ENCODE measurements around the gene LNX2. TPM values are rescaled to one million over a fixed set of nuclear protein-coding genes. Genes with fewer than 3 reads are reported as not detected.
A peak's percentile ranks its signal among the peaks of the same experiment; 100 is the strongest.

Gene LNX2
- polyA plus RNA-seq, 1 donor (not counting 4 experiments of a cell fraction or from before 2014, with no cell fraction given), result 17.0 TPM

DNA sequence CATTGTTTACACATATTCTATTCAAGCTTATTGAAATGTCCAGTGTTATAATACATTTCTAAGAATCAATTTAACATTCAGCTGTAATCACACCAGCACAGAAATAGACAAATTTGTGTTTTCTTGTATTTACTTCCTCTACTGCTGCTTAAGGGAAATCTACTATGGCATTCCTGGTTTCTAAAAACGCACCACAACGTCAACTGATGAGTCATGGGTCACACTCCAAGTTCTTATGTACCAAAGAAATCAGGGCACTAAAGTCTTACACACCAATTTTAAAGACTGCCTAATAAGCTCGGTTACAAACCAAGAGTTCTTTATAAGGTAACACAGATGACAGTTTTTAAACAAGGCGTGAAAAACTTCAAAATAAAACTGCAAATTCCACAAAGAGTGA is 13.2 kb downstream of the LNX2 start:
- dilution Hi-C loops (cut with MboI; ENCODE audit: extremely low pct_ligation_motif_present, low sequenced_read_pairs), result no loop called here
- no peak overlapping the region for H3K4me3 ChIP-seq (ENCODE audit: control insufficient read depth in 2 of 3, extremely low read depth in 1 of 3, insufficient read depth in 2 of 3, low read depth in 1 of 3, low read length in 3 of 3)
- DNase-seq (ENCODE audit: low read depth, low spot score), result no peak
- H2AFZ ChIP-seq (ENCODE audit: control insufficient read depth, low read length), result no peak overlapping the region
- TF ChIP-seq, protein P1, sequence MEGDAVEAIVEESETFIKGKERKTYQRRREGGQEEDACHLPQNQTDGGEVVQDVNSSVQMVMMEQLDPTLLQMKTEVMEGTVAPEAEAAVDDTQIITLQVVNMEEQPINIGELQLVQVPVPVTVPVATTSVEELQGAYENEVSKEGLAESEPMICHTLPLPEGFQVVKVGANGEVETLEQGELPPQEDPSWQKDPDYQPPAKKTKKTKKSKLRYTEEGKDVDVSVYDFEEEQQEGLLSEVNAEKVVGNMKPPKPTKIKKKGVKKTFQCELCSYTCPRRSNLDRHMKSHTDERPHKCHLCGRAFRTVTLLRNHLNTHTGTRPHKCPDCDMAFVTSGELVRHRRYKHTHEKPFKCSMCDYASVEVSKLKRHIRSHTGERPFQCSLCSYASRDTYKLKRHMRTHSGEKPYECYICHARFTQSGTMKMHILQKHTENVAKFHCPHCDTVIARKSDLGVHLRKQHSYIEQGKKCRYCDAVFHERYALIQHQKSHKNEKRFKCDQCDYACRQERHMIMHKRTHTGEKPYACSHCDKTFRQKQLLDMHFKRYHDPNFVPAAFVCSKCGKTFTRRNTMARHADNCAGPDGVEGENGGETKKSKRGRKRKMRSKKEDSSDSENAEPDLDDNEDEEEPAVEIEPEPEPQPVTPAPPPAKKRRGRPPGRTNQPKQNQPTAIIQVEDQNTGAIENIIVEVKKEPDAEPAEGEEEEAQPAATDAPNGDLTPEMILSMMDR (optimal IDR thresholded peaks at IDR 0.05 in 1 of 3, IDR thresholded peaks at IDR 0.05 in 1 of 3, conservative IDR thresholded peaks at IDR 0.05 in 1 of 3; ENCODE audit: extremely low read depth in 1 of 3, insufficient read depth in 2 of 3, low read length in 3 of 3), result no peak
- TF ChIP-seq EZH2 (IDR thresholded peaks at IDR 0.05; ENCODE audit: low read length), result no peak
- H3K9me1 ChIP-seq (ENCODE audit: control insufficient read depth, extremely low read depth, insufficient read depth, low read length), result no peaks in the 10 kb centered on the region
- H4K20me1 ChIP-seq (ENCODE audit: control insufficient read depth, extremely low read depth, insufficient read depth, low read length), result peaks cover 4% of the 10 kb centered on the region
- H3K27ac ChIP-seq (ENCODE audit: control insufficient read depth, insufficient read depth, low read length), result peak overlapping the region; percentile 37
- peak; percentile 69 for FAIRE-seq
- H3K9me3 ChIP-seq (ENCODE audit: control insufficient read depth, low read depth, low read length), result no peaks in the 10 kb centered on the region
- H3K36me3 ChIP-seq (ENCODE audit: control insufficient read depth in 2 of 2, extremely low read depth in 1 of 2, insufficient read depth in 2 of 2, low read length in 2 of 2), result peaks cover 0 to 1% of the 10 kb centered on the region in 2 experiments
- H3K4me1 ChIP-seq (ENCODE audit: control insufficient read depth, extremely low read depth, insufficient read depth, low read length), result peaks cover 13% of the 10 kb centered on the region
- no peaks in the 10 kb centered on the region for H3K27me3 ChIP-seq (ENCODE audit: control insufficient read depth, extremely low read depth, insufficient read depth, low read length)
- peak overlapping the region; percentile 25 for H3K4me2 ChIP-seq (ENCODE audit: control insufficient read depth, extremely low read depth, insufficient read depth, low read depth, low read length)
- H3K9ac ChIP-seq (ENCODE audit: control insufficient read depth, extremely low read depth, insufficient read depth, low read length), result no peak overlapping the region
- peaks cover 91% of the 10 kb centered on the region for H3K79me2 ChIP-seq (ENCODE audit: control insufficient read depth, insufficient read depth, low read length)

DNA sequence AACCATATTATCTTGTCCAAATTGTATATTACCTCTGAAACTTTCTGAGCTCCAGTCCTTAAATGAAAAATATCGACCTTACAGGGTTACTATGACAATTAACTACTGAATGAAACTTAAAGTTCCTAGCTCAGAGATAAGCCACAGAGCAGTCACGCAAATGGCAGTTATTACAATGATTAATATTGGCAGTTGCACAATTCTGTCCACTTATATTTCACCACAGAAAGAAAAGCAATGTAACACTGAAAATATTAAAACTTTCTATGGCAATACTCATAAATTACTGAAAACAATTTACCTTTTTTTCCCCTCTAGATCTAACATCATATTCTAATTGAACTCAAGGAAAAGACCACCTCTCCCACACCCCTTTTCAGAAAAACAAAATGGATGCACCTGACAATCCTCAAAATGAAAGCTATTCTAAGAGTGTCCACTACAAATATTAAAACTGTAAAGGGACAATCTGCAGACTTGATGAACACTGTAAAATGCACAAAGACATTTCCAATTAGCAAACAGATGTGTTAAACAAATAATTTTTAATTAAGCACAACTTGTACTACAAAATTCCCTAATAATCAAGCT is 14.6 kb downstream of the LNX2 start:
- Histone ChIP-seq H3K79me2 (ENCODE audit: control insufficient read depth, insufficient read depth, low read length) (peaks cover 90% of the 10 kb centered on the region), H3K9me3 (ENCODE audit: control insufficient read depth, low read depth, low read length) (no peaks in the 10 kb centered on the region), H2AFZ (ENCODE audit: control insufficient read depth, low read length) (no peak overlapping the region), H3K9me1 (ENCODE audit: control insufficient read depth, extremely low read depth, insufficient read depth, low read length) (no peaks in the 10 kb centered on the region), H3K9ac (ENCODE audit: control insufficient read depth, extremely low read depth, insufficient read depth, low read length) (no peak overlapping the region), H3K4me1 (ENCODE audit: control insufficient read depth, extremely low read depth, insufficient read depth, low read length) (peaks cover 15% of the 10 kb centered on the region), H4K20me1 (ENCODE audit: control insufficient read depth, extremely low read depth, insufficient read depth, low read length) (peaks cover 5% of the 10 kb centered on the region), H3K27me3 (ENCODE audit: control insufficient read depth, extremely low read depth, insufficient read depth, low read length) (no peaks in the 10 kb centered on the region), H3K27ac (ENCODE audit: control insufficient read depth, insufficient read depth, low read length) (no peak overlapping the region), H3K4me3 (ENCODE audit: control insufficient read depth in 2 of 3, extremely low read depth in 1 of 3, insufficient read depth in 2 of 3, low read depth in 1 of 3, low read length in 3 of 3) (no peak overlapping the region), H3K4me2 (ENCODE audit: control insufficient read depth, extremely low read depth, insufficient read depth, low read depth, low read length) (no peak overlapping the region), H3K36me3 (ENCODE audit: control insufficient read depth in 2 of 2, extremely low read depth in 1 of 2, insufficient read depth in 2 of 2, low read length in 2 of 2) (no peaks in the 10 kb centered on the region)
- DNase-seq (ENCODE audit: low read depth, low spot score) (no peak), FAIRE-seq (no peak)
- TF ChIP-seq EZH2 (IDR thresholded peaks at IDR 0.05; ENCODE audit: low read length), result no peak
- TF ChIP-seq, protein P1 (optimal IDR thresholded peaks at IDR 0.05 in 1 of 3, IDR thresholded peaks at IDR 0.05 in 1 of 3, conservative IDR thresholded peaks at IDR 0.05 in 1 of 3; ENCODE audit: extremely low read depth in 1 of 3, insufficient read depth in 2 of 3, low read length in 3 of 3), result no peak
- dilution Hi-C loops (cut with MboI; ENCODE audit: extremely low pct_ligation_motif_present, low sequenced_read_pairs), result no loop called here
